ENCODE measurements around the gene PDE5A.
"Not testable (repeated sequence)": the region's sequence is repeated elsewhere in the genome, so short reads cannot be mapped to it uniquely, and the experiment has no call there.

The PDE5A gene

GRCh38 chr4:119648398-119648797 lies 19.8 kb upstream of the PDE5A start:
- CTCF ChIA-PET: no interaction called here
- no peak for DNase-seq (ENCODE audit: extremely low spot score)
- POLR2A ChIA-PET: no interaction called here
- TF ChIP-seq, protein P1, sequence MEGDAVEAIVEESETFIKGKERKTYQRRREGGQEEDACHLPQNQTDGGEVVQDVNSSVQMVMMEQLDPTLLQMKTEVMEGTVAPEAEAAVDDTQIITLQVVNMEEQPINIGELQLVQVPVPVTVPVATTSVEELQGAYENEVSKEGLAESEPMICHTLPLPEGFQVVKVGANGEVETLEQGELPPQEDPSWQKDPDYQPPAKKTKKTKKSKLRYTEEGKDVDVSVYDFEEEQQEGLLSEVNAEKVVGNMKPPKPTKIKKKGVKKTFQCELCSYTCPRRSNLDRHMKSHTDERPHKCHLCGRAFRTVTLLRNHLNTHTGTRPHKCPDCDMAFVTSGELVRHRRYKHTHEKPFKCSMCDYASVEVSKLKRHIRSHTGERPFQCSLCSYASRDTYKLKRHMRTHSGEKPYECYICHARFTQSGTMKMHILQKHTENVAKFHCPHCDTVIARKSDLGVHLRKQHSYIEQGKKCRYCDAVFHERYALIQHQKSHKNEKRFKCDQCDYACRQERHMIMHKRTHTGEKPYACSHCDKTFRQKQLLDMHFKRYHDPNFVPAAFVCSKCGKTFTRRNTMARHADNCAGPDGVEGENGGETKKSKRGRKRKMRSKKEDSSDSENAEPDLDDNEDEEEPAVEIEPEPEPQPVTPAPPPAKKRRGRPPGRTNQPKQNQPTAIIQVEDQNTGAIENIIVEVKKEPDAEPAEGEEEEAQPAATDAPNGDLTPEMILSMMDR (IDR thresholded peaks at IDR 0.05; ENCODE audit: control extremely low read depth, extremely low read depth, low read depth, missing control alignments): no peak

DNA sequence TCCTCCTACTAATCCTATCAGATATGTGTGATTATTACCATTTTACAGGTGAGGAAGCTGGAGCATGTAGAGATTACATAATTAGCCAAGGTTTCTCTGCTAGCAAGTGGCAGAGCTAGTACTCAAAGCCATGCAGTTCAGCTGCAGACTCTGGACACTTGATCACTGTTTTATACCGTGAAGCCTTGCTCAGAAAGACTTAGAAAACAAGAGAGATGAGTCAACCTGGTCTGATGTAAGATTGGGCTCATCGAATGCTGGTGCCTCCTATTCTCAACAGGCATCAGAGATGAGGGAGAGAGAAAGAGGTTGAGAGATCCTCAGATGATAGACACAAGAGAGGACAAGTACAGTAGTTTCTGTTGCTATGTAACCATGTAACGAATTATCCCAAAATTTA lies 19.0 kb upstream of the PDE5A start:
- TF ChIP-seq, protein P1 (IDR thresholded peaks at IDR 0.05; ENCODE audit: control extremely low read depth, extremely low read depth, low read depth, missing control alignments): no peak
- ChIA-PET CTCF (no interaction called here), POLR2A (no interaction called here)
- no peak for DNase-seq (ENCODE audit: extremely low spot score)

- POLR2A ChIA-PET: no interaction called here
- DNase-seq (ENCODE audit: extremely low spot score): no peak
- TF ChIP-seq, protein P1 (IDR thresholded peaks at IDR 0.05; ENCODE audit: control extremely low read depth, extremely low read depth, low read depth, missing control alignments): no peak
- CTCF ChIA-PET: interaction anchor here (1.4 to 3.0 kb wide), 2 partner anchors 18 to 87 kb away, joined by 3 to 17 read pairs; partner anchors contain the start of gene PDE5A
These were observed 17.9 kb upstream of the PDE5A start for GRCh38 chr4:119646347-119647071.

DNA sequence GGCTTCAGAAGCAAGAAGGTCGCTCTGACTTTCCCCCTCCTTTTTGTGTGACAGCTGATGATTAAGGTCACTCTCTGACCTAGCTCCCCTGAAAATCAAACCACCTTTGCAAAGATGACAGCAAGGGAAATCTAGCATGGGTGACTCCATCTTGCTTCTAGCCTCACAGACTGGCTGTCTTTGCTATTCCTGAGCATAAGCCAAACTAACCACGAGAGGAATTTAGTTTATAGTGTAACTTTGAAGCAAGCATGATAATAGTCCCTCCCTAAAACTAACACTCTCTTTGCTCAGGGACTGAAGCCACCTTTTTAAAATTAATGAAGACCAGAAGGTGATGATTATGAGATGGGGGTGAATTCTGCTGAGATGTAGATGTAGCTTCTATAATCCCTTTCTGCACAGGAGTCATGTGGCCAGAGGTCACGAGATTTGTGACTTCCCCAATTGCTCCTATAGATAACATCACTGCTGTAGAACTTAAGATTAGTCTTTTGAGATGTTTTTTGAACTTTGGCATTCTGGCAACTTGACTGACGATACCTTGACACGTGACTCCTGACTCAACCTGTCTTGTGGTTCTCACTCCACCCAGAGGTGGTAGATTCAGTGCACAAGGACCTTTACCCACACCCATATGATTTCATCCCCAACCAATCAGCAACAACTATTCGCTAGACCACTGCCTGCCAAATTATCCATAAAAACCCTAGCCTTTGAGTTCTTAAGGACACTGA lies 14.9 kb upstream of the PDE5A start:
- TF ChIP-seq, protein P1 (IDR thresholded peaks at IDR 0.05; ENCODE audit: control extremely low read depth, extremely low read depth, low read depth, missing control alignments): no peak
- ChIA-PET CTCF (no interaction called here), POLR2A (no interaction called here)
- DNase-seq (ENCODE audit: extremely low spot score): no peak

DNA sequence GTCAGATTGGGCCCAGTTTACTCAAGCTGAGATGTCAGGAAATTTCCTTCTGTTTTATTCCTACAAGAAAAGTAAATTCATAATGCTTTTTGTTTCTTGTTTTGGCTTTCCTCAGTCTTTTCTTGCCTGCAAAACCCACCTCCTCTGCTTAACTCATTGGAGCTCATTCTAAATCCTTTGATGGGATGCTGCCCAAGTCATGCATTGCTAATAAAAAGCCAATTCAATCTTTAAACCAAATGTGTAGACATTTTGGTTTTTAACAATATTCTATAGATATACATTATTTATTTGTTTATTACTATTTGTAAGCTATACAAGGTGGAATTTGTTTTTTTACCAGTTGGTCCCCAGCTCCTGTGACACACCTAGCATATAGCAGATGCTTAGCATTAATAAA lies 13.2 kb upstream of the PDE5A start:
- TF ChIP-seq, protein P1 (IDR thresholded peaks at IDR 0.05; ENCODE audit: control extremely low read depth, extremely low read depth, low read depth, missing control alignments): no peak
- no peak for DNase-seq (ENCODE audit: extremely low spot score)
- CTCF ChIA-PET: interaction anchor here (1.2 to 3.3 kb wide), 4 partner anchors 10 to 19 kb away, joined by 3 to 25 read pairs (median 6); partner anchors contain the start of gene PDE5A
- POLR2A ChIA-PET: no interaction called here

DNA sequence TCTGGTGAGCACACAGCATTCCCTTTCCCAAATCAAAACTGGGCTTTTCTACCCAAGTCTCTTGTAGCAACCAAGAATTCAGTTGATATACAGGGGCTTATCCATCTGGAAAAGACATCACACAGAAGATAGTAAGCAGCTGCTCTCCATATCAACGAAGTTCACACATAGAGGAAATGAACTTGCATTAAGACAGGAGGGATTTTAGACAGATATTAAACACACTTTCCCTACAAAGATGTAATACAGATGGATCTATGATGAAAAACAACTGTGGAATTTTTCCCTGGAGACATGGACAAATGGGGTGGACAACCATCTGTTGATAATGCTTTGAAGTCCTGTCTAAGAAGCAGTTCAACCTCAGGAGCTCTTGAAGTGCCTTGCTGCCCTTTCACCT lies 9.8 kb upstream of the PDE5A start:
- TF ChIP-seq, protein P1 (IDR thresholded peaks at IDR 0.05; ENCODE audit: control extremely low read depth, extremely low read depth, low read depth, missing control alignments): no peak
- DNase-seq (ENCODE audit: extremely low spot score): no peak
- ChIA-PET CTCF (interaction anchor here (1.6 to 2.4 kb wide), 2 partner anchors 10 to 15 kb away, joined by 4 to 14 read pairs; partner anchors contain the start of gene PDE5A), POLR2A (no interaction called here)

DNA sequence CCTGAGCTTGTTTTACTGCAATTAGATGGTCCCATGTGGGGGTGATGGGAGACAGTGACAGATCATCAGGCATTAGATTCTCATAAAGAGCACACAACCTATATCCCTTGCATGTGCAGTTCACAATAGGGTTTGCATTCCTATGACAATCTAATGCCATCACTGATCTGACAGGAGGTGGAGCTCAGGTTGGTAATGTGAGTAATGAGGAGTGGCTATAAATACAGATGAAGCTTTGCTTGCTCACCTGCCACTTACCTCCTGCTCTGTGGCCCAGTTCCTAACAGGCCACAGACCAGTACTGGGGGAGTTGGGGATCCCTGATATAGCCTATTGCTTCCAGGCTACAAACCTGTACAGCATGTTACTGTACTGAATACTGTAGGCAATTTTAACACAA lies 8.2 kb upstream of the PDE5A start:
- POLR2A ChIA-PET; DNase-seq (ENCODE audit: extremely low spot score): not testable (repeated sequence)
- CTCF ChIA-PET: interaction anchor here (1.4 to 2.4 kb wide), 4 partner anchors 8 to 22 kb away, joined by 3 to 14 read pairs (median 5); partner anchors contain the start of gene PDE5A

Measured in GM10248 (cell line).